Measurements from ENCODE around the gene ZNF292. TPM values are rescaled to one million over a fixed set of nuclear protein-coding genes. Genes with fewer than 3 reads are reported as not detected.
A peak's percentile ranks its signal among the peaks of the same experiment; 100 is the strongest.

ZNF292 gene
- total and polyA plus RNA-seq, 7 experiments from 2014 or later = 27.4 to 87.5 (median 72.4) TPM

DNA sequence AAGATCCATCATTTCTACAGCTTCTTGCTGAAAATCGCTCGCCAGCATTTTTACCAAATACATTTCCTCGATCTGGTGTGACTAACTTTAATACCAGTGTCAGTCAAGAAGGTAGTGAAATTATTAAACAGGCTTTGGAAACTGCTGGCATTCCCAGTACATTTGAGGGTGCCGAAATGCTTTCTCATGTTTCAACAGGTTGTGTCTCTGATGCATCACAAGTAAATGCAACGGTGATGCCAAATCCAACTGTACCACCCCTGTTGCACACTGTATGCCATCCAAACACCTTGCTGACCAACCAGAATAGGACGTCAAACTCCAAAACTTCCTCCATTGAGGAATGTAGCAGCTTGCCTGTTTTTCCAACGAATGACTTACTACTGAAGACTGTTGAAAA is 102.6 kb downstream of the ZNF292 start:
- H3K4me1 ChIP-seq (ENCODE audit: control insufficient read depth in 2 of 2, insufficient read depth in 2 of 2, low read length in 2 of 2) = no peaks in the 10 kb centered on the region
- no peak overlapping the region for H3K27ac Mint-ChIP-seq
- no peaks in the 10 kb centered on the region for H3K27me3 Mint-ChIP-seq
- H3K4me3 Mint-ChIP-seq = no peak overlapping the region
- peaks cover 4 to 32% (median 5%) of the 10 kb centered on the region in 3 experiments for H3K36me3 ChIP-seq (ENCODE audit: control insufficient read depth in 2 of 3, insufficient read depth in 3 of 3, low read length in 3 of 3)
- ChIA-PET CTCF (no interaction called here), POLR2A (no interaction called here)
- no peak overlapping the region for H3K4me3 ChIP-seq (ENCODE audit: low read length)
- peaks cover 0 to 13% (median 2%) of the 10 kb centered on the region in 11 donors for H3K9me3 Mint-ChIP-seq
- H3K27ac ChIP-seq (ENCODE audit: low read depth, low read length) = no peak overlapping the region
- intact Hi-C loops (cut with micrococcal nuclease) = no loop called here
- DNase-seq = no peak
- no peaks in the 10 kb centered on the region for H3K9me3 ChIP-seq (ENCODE audit: control insufficient read depth in 2 of 3, low read length in 3 of 3)
- no peak for ATAC-seq
- H3K36me3 Mint-ChIP-seq = peaks cover 22 to 70% (median 67%) of the 10 kb centered on the region in 5 donors
- peaks cover 3 to 19% (median 13%) of the 10 kb centered on the region in 7 donors for H3K4me1 Mint-ChIP-seq
- H3K27me3 ChIP-seq (ENCODE audit: control insufficient read depth in 2 of 2, insufficient read depth in 2 of 2, low read length in 2 of 2) = no peaks in the 10 kb centered on the region

DNA sequence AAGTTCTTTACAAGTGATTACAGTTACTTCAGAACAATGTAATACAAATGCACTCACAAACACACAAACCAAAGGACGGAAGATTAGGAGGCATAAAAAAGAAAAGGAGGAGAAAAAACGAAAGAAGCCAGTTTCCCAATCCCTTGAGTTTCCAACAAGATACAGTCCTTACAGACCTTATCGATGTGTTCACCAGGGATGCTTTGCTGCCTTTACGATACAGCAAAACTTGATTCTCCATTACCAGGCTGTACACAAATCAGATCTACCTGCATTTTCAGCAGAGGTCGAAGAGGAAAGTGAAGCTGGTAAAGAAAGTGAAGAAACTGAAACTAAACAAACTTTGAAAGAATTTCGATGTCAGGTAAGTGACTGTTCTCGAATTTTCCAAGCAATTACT is 104.4 kb downstream of the ZNF292 start:
- ChIA-PET POLR2A (no interaction called here), CTCF (no interaction called here)
- peak overlapping the region in 1 of 9 donors; percentile 61 for H3K27ac Mint-ChIP-seq
- no peaks in the 10 kb centered on the region for H3K9me3 ChIP-seq (ENCODE audit: control insufficient read depth in 2 of 3, low read length in 3 of 3)
- no peaks in the 10 kb centered on the region for H3K4me1 ChIP-seq (ENCODE audit: control insufficient read depth in 2 of 2, insufficient read depth in 2 of 2, low read length in 2 of 2)
- ATAC-seq = no peak
- H3K36me3 ChIP-seq (ENCODE audit: control insufficient read depth in 2 of 3, insufficient read depth in 3 of 3, low read length in 3 of 3) = peaks cover 4 to 22% (median 5%) of the 10 kb centered on the region in 3 experiments
- H3K4me1 Mint-ChIP-seq = peaks cover 0 to 19% (median 9%) of the 10 kb centered on the region in 7 donors
- H3K27me3 ChIP-seq (ENCODE audit: control insufficient read depth in 2 of 2, insufficient read depth in 2 of 2, low read length in 2 of 2) = no peaks in the 10 kb centered on the region
- intact Hi-C loops (cut with micrococcal nuclease) = no loop called here
- peaks cover 13 to 61% (median 51%) of the 10 kb centered on the region in 5 donors for H3K36me3 Mint-ChIP-seq
- peaks cover 0 to 13% (median 2%) of the 10 kb centered on the region in 11 donors for H3K9me3 Mint-ChIP-seq
- no peaks in the 10 kb centered on the region for H3K27me3 Mint-ChIP-seq
- no peak overlapping the region for H3K4me3 Mint-ChIP-seq
- H3K4me3 ChIP-seq (ENCODE audit: low read length) = no peak overlapping the region
- no peak for DNase-seq
- H3K27ac ChIP-seq (ENCODE audit: low read depth, low read length) = no peak overlapping the region

DNA sequence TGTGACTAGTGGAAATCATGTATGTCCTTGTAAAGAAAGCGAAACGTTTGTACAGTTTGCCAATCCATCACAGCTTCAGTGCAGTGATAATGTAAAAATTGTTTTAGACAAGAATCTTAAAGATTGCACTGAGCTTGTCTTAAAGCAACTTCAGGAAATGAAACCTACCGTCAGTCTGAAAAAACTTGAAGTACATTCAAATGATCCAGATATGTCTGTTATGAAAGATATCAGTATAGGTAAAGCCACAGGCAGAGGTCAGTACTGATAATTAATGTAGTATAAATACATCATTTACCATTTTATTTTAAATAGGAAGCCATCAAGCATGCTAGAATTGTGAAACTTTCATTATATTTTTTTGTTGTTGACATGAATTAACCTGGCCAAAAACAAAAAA is 106.2 kb downstream of the ZNF292 start:
- H3K27ac ChIP-seq (ENCODE audit: low read depth, low read length) = no peak overlapping the region
- Mint-ChIP-seq H3K4me1 (peaks cover 0 to 19% (median 9%) of the 10 kb centered on the region in 7 donors), H3K4me3 (no peak overlapping the region), H3K27ac (no peak overlapping the region), H3K36me3 (peaks cover 6 to 51% (median 33%) of the 10 kb centered on the region in 5 donors), H3K9me3 (peaks cover 0 to 13% (median under 1%) of the 10 kb centered on the region in 11 donors), H3K27me3 (no peaks in the 10 kb centered on the region)
- DNase-seq (no peak), ATAC-seq (no peak)
- H3K9me3 ChIP-seq (ENCODE audit: control insufficient read depth in 2 of 3, low read length in 3 of 3) = no peaks in the 10 kb centered on the region
- POLR2A ChIA-PET = interaction anchor here (0.6 kb wide), 1 partner anchor 151 kb away, joined by 3 read pairs; no protein-coding TSS in a partner anchor
- no peaks in the 10 kb centered on the region for H3K27me3 ChIP-seq (ENCODE audit: control insufficient read depth in 2 of 2, insufficient read depth in 2 of 2, low read length in 2 of 2)
- intact Hi-C loops (cut with micrococcal nuclease) = no loop called here
- H3K36me3 ChIP-seq (ENCODE audit: control insufficient read depth in 2 of 3, insufficient read depth in 3 of 3, low read length in 3 of 3) = peaks cover 0 to 6% (median 0%) of the 10 kb centered on the region in 3 experiments
- no peaks in the 10 kb centered on the region for H3K4me1 ChIP-seq (ENCODE audit: control insufficient read depth in 2 of 2, insufficient read depth in 2 of 2, low read length in 2 of 2)
- CTCF ChIA-PET = interaction anchor here (1.4 kb wide), 1 partner anchor 15 kb away, joined by 3 read pairs; no protein-coding TSS in a partner anchor
- H3K4me3 ChIP-seq (ENCODE audit: low read length) = no peak overlapping the region

DNA sequence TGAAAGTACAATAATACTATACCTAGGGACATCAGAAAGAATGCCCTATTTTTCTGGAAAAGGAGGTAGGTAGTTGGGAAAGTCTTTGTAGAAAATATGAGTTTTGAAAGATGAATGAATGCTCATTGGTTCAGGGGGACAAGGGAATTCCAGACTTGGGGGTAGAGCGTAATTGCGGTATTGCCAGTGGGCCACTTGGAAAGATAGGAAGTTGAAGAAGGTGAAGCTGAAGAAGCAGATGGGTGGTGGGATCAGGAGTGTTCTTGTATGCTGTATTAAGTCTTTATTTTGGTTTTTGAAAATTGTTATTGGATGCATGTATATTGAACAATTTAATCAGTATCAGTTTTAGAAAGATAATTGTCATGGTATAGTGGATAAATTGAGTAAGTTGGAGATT is 109.1 kb downstream of the ZNF292 start:
- no peaks in the 10 kb centered on the region for H3K9me3 ChIP-seq (ENCODE audit: control insufficient read depth in 2 of 3, low read length in 3 of 3)
- ChIA-PET POLR2A (interaction anchor here (0.7 kb wide), 1 partner anchor 518 kb away, joined by 3 read pairs; no protein-coding TSS in a partner anchor), CTCF (no interaction called here)
- DNase-seq (no peak), ATAC-seq (no peak)
- H3K27me3 Mint-ChIP-seq = no peaks in the 10 kb centered on the region
- H3K27ac Mint-ChIP-seq = no peak overlapping the region
- peaks cover 0 to 10% (median 9%) of the 10 kb centered on the region in 7 donors for H3K4me1 Mint-ChIP-seq
- H3K27me3 ChIP-seq (ENCODE audit: control insufficient read depth in 2 of 2, insufficient read depth in 2 of 2, low read length in 2 of 2) = no peaks in the 10 kb centered on the region
- H3K36me3 Mint-ChIP-seq = peaks cover 0 to 24% (median 10%) of the 10 kb centered on the region in 5 donors
- intact Hi-C loops (cut with micrococcal nuclease) = no loop called here
- no peak overlapping the region for H3K27ac ChIP-seq (ENCODE audit: low read depth, low read length)
- H3K4me3 ChIP-seq (ENCODE audit: low read length) = no peak overlapping the region
- peaks cover 0 to 6% (median 0%) of the 10 kb centered on the region in 11 donors for H3K9me3 Mint-ChIP-seq
- no peak overlapping the region for H3K4me3 Mint-ChIP-seq
- H3K4me1 ChIP-seq (ENCODE audit: control insufficient read depth in 2 of 2, insufficient read depth in 2 of 2, low read length in 2 of 2) = no peaks in the 10 kb centered on the region
- H3K36me3 ChIP-seq (ENCODE audit: control insufficient read depth in 2 of 3, insufficient read depth in 3 of 3, low read length in 3 of 3) = no peaks in the 10 kb centered on the region

DNA sequence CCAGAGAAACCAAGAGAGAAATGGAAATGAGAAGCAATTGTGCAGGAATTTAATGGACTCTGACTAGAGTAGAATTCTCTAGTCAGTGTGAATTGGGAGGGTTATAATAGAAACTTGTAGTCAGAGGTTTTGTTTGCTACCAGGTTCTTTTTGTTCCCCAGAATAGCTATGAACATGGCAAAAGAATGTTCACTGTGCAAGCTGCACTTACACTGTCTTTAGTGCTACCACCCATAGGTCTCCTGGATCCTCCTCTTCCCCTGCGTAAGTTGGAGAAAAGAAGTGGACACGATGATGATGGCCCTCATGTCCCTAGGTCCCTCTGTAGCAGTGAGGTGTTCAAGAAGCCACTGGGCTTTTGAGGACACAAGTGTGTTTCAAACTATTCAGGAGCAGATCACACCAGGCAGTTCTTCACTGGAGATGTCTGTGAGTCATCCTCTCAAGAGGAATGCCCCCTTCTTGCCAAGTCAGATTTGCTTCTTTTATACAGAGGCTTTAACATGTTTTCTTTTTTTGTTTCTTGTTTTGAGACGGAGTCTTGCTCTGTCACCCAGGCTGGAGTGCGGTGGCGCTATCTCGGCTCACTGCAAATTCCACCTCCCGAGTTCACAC is 119.4 kb downstream of the ZNF292 start:
- Mint-ChIP-seq H3K4me3 (no peak overlapping the region), H3K27ac (peak overlapping the region in 5 of 9 donors; percentile 31 to 75 (median 52)), H3K36me3 (peaks cover 0 to 2% (median 0%) of the 10 kb centered on the region in 5 donors), H3K27me3 (peaks cover 0 to 2% (median 0%) of the 10 kb centered on the region in 5 donors), H3K4me1 (peaks cover 4 to 18% (median 10%) of the 10 kb centered on the region in 7 donors), H3K9me3 (peaks cover 0 to 11% (median 0%) of the 10 kb centered on the region in 11 donors)
- no peaks in the 10 kb centered on the region for H3K36me3 ChIP-seq (ENCODE audit: control insufficient read depth in 2 of 3, insufficient read depth in 3 of 3, low read length in 3 of 3)
- no peaks in the 10 kb centered on the region for H3K4me1 ChIP-seq (ENCODE audit: control insufficient read depth in 2 of 2, insufficient read depth in 2 of 2, low read length in 2 of 2)
- H3K27me3 ChIP-seq (ENCODE audit: control insufficient read depth in 2 of 2, insufficient read depth in 2 of 2, low read length in 2 of 2) = no peaks in the 10 kb centered on the region
- no peak overlapping the region for H3K27ac ChIP-seq (ENCODE audit: low read depth, low read length)
- intact Hi-C loops (cut with micrococcal nuclease) = no loop called here
- ChIA-PET CTCF (interaction anchor here (1.1 kb wide), 1 partner anchor 134 kb away, joined by 3 read pairs; no protein-coding TSS in a partner anchor), POLR2A (no interaction called here)
- DNase-seq (no peak), ATAC-seq (no peak)
- H3K4me3 ChIP-seq (ENCODE audit: low read length) = no peak overlapping the region
- H3K9me3 ChIP-seq (ENCODE audit: control insufficient read depth in 2 of 3, low read length in 3 of 3) = no peaks in the 10 kb centered on the region

- H3K27me3 Mint-ChIP-seq = peaks cover 0 to 2% (median 0%) of the 10 kb centered on the region in 5 donors
- H3K36me3 Mint-ChIP-seq = no peaks in the 10 kb centered on the region
- no peak for DNase-seq
- ChIA-PET POLR2A (interaction anchor here (0.5 to 0.6 kb wide), 3 partner anchors 16 to 106 kb away, joined by 3 read pairs; no protein-coding TSS in a partner anchor), CTCF (interaction anchor here (1.0 kb wide), 1 partner anchor 15 kb away, joined by 3 read pairs; no protein-coding TSS in a partner anchor)
- intact Hi-C loops (cut with micrococcal nuclease) = no loop called here
- no peak for ATAC-seq
- Histone ChIP-seq H3K27me3 (ENCODE audit: control insufficient read depth in 2 of 2, insufficient read depth in 2 of 2, low read length in 2 of 2) (no peaks in the 10 kb centered on the region), H3K4me1 (ENCODE audit: control insufficient read depth in 2 of 2, insufficient read depth in 2 of 2, low read length in 2 of 2) (no peaks in the 10 kb centered on the region), H3K36me3 (ENCODE audit: control insufficient read depth in 2 of 3, insufficient read depth in 3 of 3, low read length in 3 of 3) (no peaks in the 10 kb centered on the region), H3K27ac (ENCODE audit: low read depth, low read length) (no peak overlapping the region), H3K4me3 (ENCODE audit: low read length) (no peak overlapping the region), H3K9me3 (ENCODE audit: control insufficient read depth in 2 of 3, low read length in 3 of 3) (no peaks in the 10 kb centered on the region)
- H3K27ac Mint-ChIP-seq = peak overlapping the region in 3 of 9 donors; percentile 18 to 68 (median 49)
- H3K4me3 Mint-ChIP-seq = no peak overlapping the region
- peaks cover 0 to 11% (median 0%) of the 10 kb centered on the region in 11 donors for H3K9me3 Mint-ChIP-seq
- H3K4me1 Mint-ChIP-seq = peaks cover 5 to 34% (median 25%) of the 10 kb centered on the region in 7 donors
Observed at GRCh38 chr6:87276624-87277023, 121.3 kb downstream of the ZNF292 start.

All from naive thymus-derived CD4-positive, alpha-beta T cell (primary cell).